HEK293 (cell line): ENCODE data around the gene ATP1A3.

Source experiments
- CTCF ChIA-PET: fragments of 350-600 bp; formaldehyde crosslinking; extraction: SDS; loops from one replicate; lab custom pipeline; 2021; ENCODE audit warnings: antibody characterized with exemption; lab: Yijun Ruan, JAX
- POLR2A ChIA-PET: fragments of 300-600 bp; formaldehyde crosslinking; extraction: SDS; loops from one replicate; lab custom pipeline; 2020; ENCODE audit warnings: antibody characterized with exemption, inconsistent platforms; lab: Yijun Ruan, JAX
- H3K27ac ChIP-seq: fragments of 200-500 bp; sonication (Bioruptor generic); 2 replicates; pipeline ENCODE4 v1.5.1; 2014; ENCODE audit warnings: low read depth, low read length, control low read depth, inconsistent platforms; ENCODE audit errors: extremely low read depth
- H3K36me3 ChIP-seq, 2 experiments: fragments of 200-500 bp in 1 of 2; sonication (Bioruptor generic) in 1 of 2; 1 replicate in 1 of 2; 2 replicates in 1 of 2; pipeline ENCODE4 v1.5.1; 2014 to 2017; ENCODE audit warnings: inconsistent platforms in 2 of 2, low read length in 2 of 2; ENCODE audit not compliant: control insufficient read depth in 2 of 2, insufficient read depth in 1 of 2
- H3K4me1 ChIP-seq: fragments of 200-500 bp; sonication (Bioruptor generic); 2 replicates; pipeline ENCODE4 v1.5.1; 2014; ENCODE audit warnings: mild to moderate bottlenecking, low read length, inconsistent platforms; ENCODE audit not compliant: control insufficient read depth, insufficient read depth
- H3K4me3 ChIP-seq: 2 replicates; pipeline ENCODE4 v1.5.1; 2011; ENCODE audit warnings: low read depth, mild to moderate bottlenecking, control low read depth, low read length, moderate library complexity
- H3K9me3 ChIP-seq: fragments of 200-500 bp; sonication (Bioruptor generic); 2 replicates; pipeline ENCODE4 v1.5.1; 2014; ENCODE audit warnings: low read depth, low read length, inconsistent platforms; ENCODE audit not compliant: control insufficient read depth, insufficient read depth
- GLIS2 ChIP-seq: fragments of 450-650 bp; formaldehyde crosslinking; IDR thresholded peaks from 2 replicates; pipeline ENCODE4 v1.5.1; 2016; ENCODE audit warnings: missing biosample characterization, missing genetic modification characterization
- MZF1 ChIP-seq: fragments of 450-650 bp; formaldehyde crosslinking; IDR thresholded peaks from 2 replicates; pipeline ENCODE4 v1.5.1; 2017; ENCODE audit warnings: missing biosample characterization, missing genetic modification characterization, borderline replicate concordance
- PATZ1 ChIP-seq: fragments of 450-650 bp; formaldehyde crosslinking; IDR thresholded peaks from 2 replicates; pipeline ENCODE4 v1.5.1; 2016; ENCODE audit warnings: missing biosample characterization, missing genetic modification characterization
- TRIM28 ChIP-seq: IDR thresholded peaks from 2 replicates; pipeline ENCODE4 v1.6.1; 2011; ENCODE audit warnings: low read length, control low read depth, borderline replicate concordance
- ZBTB20 ChIP-seq: fragments of 450-650 bp; formaldehyde crosslinking; IDR thresholded peaks from 2 replicates; pipeline ENCODE4 v1.5.1; 2016; ENCODE audit warnings: missing biosample characterization, missing genetic modification characterization
- ZNF10 ChIP-seq: fragments of 450-650 bp; formaldehyde crosslinking; IDR thresholded peaks from 2 replicates; pipeline ENCODE4 v1.5.1; 2017; ENCODE audit warnings: missing biosample characterization, missing genetic modification characterization
- ZNF121 ChIP-seq: fragments of 450-650 bp; formaldehyde crosslinking; IDR thresholded peaks from 2 replicates; pipeline ENCODE4 v1.5.1; 2016; ENCODE audit warnings: missing biosample characterization, missing genetic modification characterization
- ZNF132 ChIP-seq: fragments of 450-650 bp; formaldehyde crosslinking; IDR thresholded peaks from 2 replicates; pipeline ENCODE4 v1.5.1; 2017; ENCODE audit warnings: missing biosample characterization, missing genetic modification characterization, borderline replicate concordance
- ZNF174 ChIP-seq: fragments of 450-650 bp; formaldehyde crosslinking; IDR thresholded peaks from 2 replicates; pipeline ENCODE4 v1.5.0; 2017; ENCODE audit warnings: missing biosample characterization, mild to moderate bottlenecking, missing genetic modification characterization
- ZNF292 ChIP-seq: fragments of 450-650 bp; formaldehyde crosslinking; IDR thresholded peaks from 2 replicates; pipeline ENCODE4 v1.5.1; 2016; ENCODE audit warnings: low read depth, missing biosample characterization, missing genetic modification characterization, borderline replicate concordance
- ZNF335 ChIP-seq: fragments of 450-650 bp; formaldehyde crosslinking; conservative IDR thresholded peaks from 2 replicates; pipeline ENCODE4 v1.5.1; 2016; ENCODE audit warnings: missing biosample characterization, missing genetic modification characterization
- ZNF366 ChIP-seq: fragments of 450-650 bp; formaldehyde crosslinking; conservative IDR thresholded peaks from 2 replicates; pipeline ENCODE4 v1.5.1; 2016; ENCODE audit warnings: missing biosample characterization, missing genetic modification characterization
- ZNF391 ChIP-seq: fragments of 450-650 bp; formaldehyde crosslinking; IDR thresholded peaks from 2 replicates; pipeline ENCODE4 v1.5.1; 2016; ENCODE audit warnings: low read depth, missing biosample characterization, missing genetic modification characterization, borderline replicate concordance
- ZNF398 ChIP-seq: fragments of 450-650 bp; formaldehyde crosslinking; IDR thresholded peaks from 2 replicates; pipeline ENCODE4 v1.5.1; 2017; ENCODE audit warnings: missing biosample characterization, missing genetic modification characterization
- ZNF404 ChIP-seq: fragments of 450-650 bp; formaldehyde crosslinking; IDR thresholded peaks from 2 replicates; pipeline ENCODE4 v1.5.1; 2017; ENCODE audit warnings: missing biosample characterization, missing genetic modification characterization
- ZNF433 ChIP-seq: fragments of 450-650 bp; formaldehyde crosslinking; IDR thresholded peaks from 2 replicates; pipeline ENCODE4 v1.5.1; 2016; ENCODE audit warnings: missing biosample characterization, missing genetic modification characterization, low read depth
- ZNF473 ChIP-seq: fragments of 450-650 bp; formaldehyde crosslinking; IDR thresholded peaks from 2 replicates; pipeline ENCODE4 v1.5.1; 2017; ENCODE audit warnings: missing biosample characterization, missing genetic modification characterization
- ZNF48 ChIP-seq: fragments of 450-650 bp; formaldehyde crosslinking; IDR thresholded peaks from 2 replicates; pipeline ENCODE4 v1.5.1; 2016; ENCODE audit warnings: missing biosample characterization, missing genetic modification characterization
- ZNF521 ChIP-seq: fragments of 450-650 bp; formaldehyde crosslinking; IDR thresholded peaks from 2 replicates; pipeline ENCODE4 v1.5.1; 2017; ENCODE audit warnings: missing biosample characterization, mild to moderate bottlenecking, missing genetic modification characterization
- ZNF555 ChIP-seq: fragments of 450-650 bp; formaldehyde crosslinking; conservative IDR thresholded peaks from 2 replicates; pipeline ENCODE4 v1.5.1; 2017; ENCODE audit warnings: missing biosample characterization, mild to moderate bottlenecking, missing genetic modification characterization, inconsistent platforms
- ZNF623 ChIP-seq: fragments of 450-650 bp; formaldehyde crosslinking; IDR thresholded peaks from 2 replicates; pipeline ENCODE4 v1.5.1; 2016; ENCODE audit warnings: missing biosample characterization, missing genetic modification characterization

ATP1A3 gene

GRCh38 chr19:42028304-42029216, 34.5 kb upstream of the ATP1A3 start (continued):
- TF ChIP-seq ZNF398 = peak; percentile 45

- no peaks in the 10 kb centered on the region for H3K36me3 ChIP-seq
- POLR2A ChIA-PET = no interaction called here
- no peaks in the 10 kb centered on the region for H3K4me1 ChIP-seq
- H3K27ac ChIP-seq = no peak overlapping the region
- H3K9me3 ChIP-seq = no peaks in the 10 kb centered on the region
- H3K4me3 ChIP-seq = no peak overlapping the region
- no peak for TF ChIP-seq ZNF174 (tag by site-specific recombination)
- no peak for TF ChIP-seq ZNF473 (tag by site-specific recombination)
- TF ChIP-seq ZNF521 (tag by site-specific recombination) = no peak
- TF ChIP-seq ZNF48 (tag by site-specific recombination) = no peak
- no peak for TF ChIP-seq MZF1 (tag by site-specific recombination)
- no peak for TF ChIP-seq ZNF391 (tag by site-specific recombination)
- no peak for TF ChIP-seq ZNF335 (tag by site-specific recombination)
- no peak for TF ChIP-seq ZNF404 (tag by site-specific recombination)
- TF ChIP-seq, all 188 proteins: peak for 0
- CTCF ChIA-PET = interaction anchor here (0.7 to 2.6 kb wide), 6 partner anchors 8 to 754 kb away, joined by 3 to 13 read pairs (median 5); no protein-coding TSS in a partner anchor
These were observed 30.6 kb upstream of the ATP1A3 start for GRCh38 chr19:42024622-42025111.

- H3K36me3 ChIP-seq = no peaks in the 10 kb centered on the region
- ChIA-PET POLR2A (interaction anchor here (1.2 kb wide), 1 partner anchor 27 kb away, joined by 3 read pairs; no protein-coding TSS in a partner anchor), CTCF (interaction anchor here (0.5 to 2.6 kb wide), 18 partner anchors 8 to 754 kb away, joined by 3 to 13 read pairs (median 4); partner anchors contain the start of gene RABAC1)
- no peaks in the 10 kb centered on the region for H3K4me1 ChIP-seq
- TF ChIP-seq GLIS2 (tag by site-specific recombination) (0 out of 2 replicates have a peak, but pooled peaks have one; percentile 4), ZNF623 (tag by site-specific recombination) (peak; percentile 97), ZNF10 (tag by site-specific recombination) (no peak)
- no peak overlapping the region for H3K4me3 ChIP-seq
- no peaks in the 10 kb centered on the region for H3K9me3 ChIP-seq
- H3K27ac ChIP-seq = no peak overlapping the region
These were observed 29.9 kb upstream of the ATP1A3 start for GRCh38 chr19:42023943-42024260.

- CTCF ChIA-PET = interaction anchor here (0.5 to 2.6 kb wide), 28 partner anchors 9 to 180 kb away, joined by 3 to 13 read pairs (median 4); partner anchors contain the start of gene RABAC1
- H3K4me1 ChIP-seq = no peaks in the 10 kb centered on the region
- no peaks in the 10 kb centered on the region for H3K36me3 ChIP-seq
- H3K4me3 ChIP-seq = no peak overlapping the region
- POLR2A ChIA-PET = interaction anchor here (0.6 to 1.2 kb wide), 2 partner anchors 26 to 141 kb away, joined by 3 to 5 read pairs; no protein-coding TSS in a partner anchor
- H3K9me3 ChIP-seq = no peaks in the 10 kb centered on the region
- no peak overlapping the region for H3K27ac ChIP-seq
- TF ChIP-seq ZNF555 (tag by site-specific recombination) = no peak
- TF ChIP-seq ZNF292 (tag by site-specific recombination) = no peak
- no peak for TF ChIP-seq TRIM28
- no peak for TF ChIP-seq ZNF473 (tag by site-specific recombination)
- 0 out of 2 replicates have a peak, but pooled peaks have one; percentile 48 for TF ChIP-seq ZNF366 (tag by site-specific recombination)
- no peak for TF ChIP-seq PATZ1 (tag by site-specific recombination)
- peak; percentile 45 for TF ChIP-seq ZBTB20
- no peak for TF ChIP-seq ZNF132 (tag by site-specific recombination)
- TF ChIP-seq ZNF433 = no peak
- peak; percentile 25; the same call in 1 of the 2 replicates for TF ChIP-seq ZNF121 (tag by site-specific recombination)
These were observed 29.3 kb upstream of the ATP1A3 start for GRCh38 chr19:42023121-42023942.
